HEK293 (cell line): Measurements from ENCODE around the gene FAXC.

Experiments used
- CTCF ChIA-PET: fragments of 350-600 bp; formaldehyde crosslinking; extraction: SDS; loops from one replicate; lab custom pipeline; 2021; ENCODE audit warnings: antibody characterized with exemption; lab: Yijun Ruan, JAX
- POLR2A ChIA-PET: fragments of 300-600 bp; formaldehyde crosslinking; extraction: SDS; loops from one replicate; lab custom pipeline; 2020; ENCODE audit warnings: antibody characterized with exemption, inconsistent platforms; lab: Yijun Ruan, JAX
- H3K27ac ChIP-seq: fragments of 200-500 bp; sonication (Bioruptor generic); 2 replicates; pipeline ENCODE4 v1.5.1; 2014; ENCODE audit warnings: low read depth, low read length, control low read depth, inconsistent platforms; ENCODE audit errors: extremely low read depth
- H3K36me3 ChIP-seq, 2 experiments: fragments of 200-500 bp in 1 of 2; sonication (Bioruptor generic) in 1 of 2; 1 replicate in 1 of 2; 2 replicates in 1 of 2; pipeline ENCODE4 v1.5.1; 2014 to 2017; ENCODE audit warnings: inconsistent platforms in 2 of 2, low read length in 2 of 2; ENCODE audit not compliant: control insufficient read depth in 2 of 2, insufficient read depth in 1 of 2
- H3K4me1 ChIP-seq: fragments of 200-500 bp; sonication (Bioruptor generic); 2 replicates; pipeline ENCODE4 v1.5.1; 2014; ENCODE audit warnings: mild to moderate bottlenecking, low read length, inconsistent platforms; ENCODE audit not compliant: control insufficient read depth, insufficient read depth
- H3K4me3 ChIP-seq: 2 replicates; pipeline ENCODE4 v1.5.1; 2011; ENCODE audit warnings: low read depth, mild to moderate bottlenecking, control low read depth, low read length, moderate library complexity
- H3K9me3 ChIP-seq: fragments of 200-500 bp; sonication (Bioruptor generic); 2 replicates; pipeline ENCODE4 v1.5.1; 2014; ENCODE audit warnings: low read depth, low read length, inconsistent platforms; ENCODE audit not compliant: control insufficient read depth, insufficient read depth
- BCL6B ChIP-seq: fragments of 450-650 bp; formaldehyde crosslinking; IDR thresholded peaks from 2 replicates; pipeline ENCODE4 v1.5.1; 2017; ENCODE audit warnings: missing biosample characterization, missing genetic modification characterization
- GLIS1 ChIP-seq: fragments of 450-650 bp; formaldehyde crosslinking; IDR thresholded peaks from 2 replicates; pipeline ENCODE4 v1.5.1; 2016; ENCODE audit warnings: missing biosample characterization, missing genetic modification characterization
- ZBTB8A ChIP-seq: fragments of 450-650 bp; formaldehyde crosslinking; IDR thresholded peaks from 2 replicates; pipeline ENCODE4 v1.5.1; 2016; ENCODE audit warnings: missing biosample characterization, missing genetic modification characterization
- ZFHX2 ChIP-seq: fragments of 450-650 bp; formaldehyde crosslinking; conservative IDR thresholded peaks from 2 replicates; pipeline ENCODE4 v1.5.1; 2016; ENCODE audit warnings: missing biosample characterization, missing genetic modification characterization
- ZNF121 ChIP-seq: fragments of 450-650 bp; formaldehyde crosslinking; IDR thresholded peaks from 2 replicates; pipeline ENCODE4 v1.5.1; 2016; ENCODE audit warnings: missing biosample characterization, missing genetic modification characterization
- ZNF362 ChIP-seq: fragments of 450-650 bp; formaldehyde crosslinking; IDR thresholded peaks from 2 replicates; pipeline ENCODE4 v1.5.1; 2016; ENCODE audit warnings: missing biosample characterization, missing genetic modification characterization
- ZNF366 ChIP-seq: fragments of 450-650 bp; formaldehyde crosslinking; conservative IDR thresholded peaks from 2 replicates; pipeline ENCODE4 v1.5.1; 2016; ENCODE audit warnings: missing biosample characterization, missing genetic modification characterization
- ZNF423 ChIP-seq: fragments of 450-650 bp; formaldehyde crosslinking; IDR thresholded peaks from 2 replicates; pipeline ENCODE4 v1.5.1; 2016; ENCODE audit warnings: missing biosample characterization, missing genetic modification characterization
- ZNF548 ChIP-seq: fragments of 450-650 bp; formaldehyde crosslinking; IDR thresholded peaks from 2 replicates; pipeline ENCODE4 v1.5.1; 2016; ENCODE audit warnings: missing biosample characterization, missing genetic modification characterization
- ZNF692 ChIP-seq: fragments of 450-650 bp; formaldehyde crosslinking; IDR thresholded peaks from 2 replicates; pipeline ENCODE4 v1.5.1; 2016; ENCODE audit warnings: missing biosample characterization, missing genetic modification characterization
- TF ChIP-seq, protein P1 (sequence below): fragments of 450-650 bp; formaldehyde crosslinking; IDR thresholded peaks from 2 replicates; pipeline ENCODE4 v1.5.1; 2016; ENCODE audit warnings: missing biosample characterization, missing genetic modification characterization
- TF ChIP-seq, protein P2 (sequence below): fragments of 450-650 bp; formaldehyde crosslinking; IDR thresholded peaks from 2 replicates; pipeline ENCODE4 v1.5.1; 2016; ENCODE audit warnings: missing biosample characterization, missing genetic modification characterization

The FAXC gene

DNA sequence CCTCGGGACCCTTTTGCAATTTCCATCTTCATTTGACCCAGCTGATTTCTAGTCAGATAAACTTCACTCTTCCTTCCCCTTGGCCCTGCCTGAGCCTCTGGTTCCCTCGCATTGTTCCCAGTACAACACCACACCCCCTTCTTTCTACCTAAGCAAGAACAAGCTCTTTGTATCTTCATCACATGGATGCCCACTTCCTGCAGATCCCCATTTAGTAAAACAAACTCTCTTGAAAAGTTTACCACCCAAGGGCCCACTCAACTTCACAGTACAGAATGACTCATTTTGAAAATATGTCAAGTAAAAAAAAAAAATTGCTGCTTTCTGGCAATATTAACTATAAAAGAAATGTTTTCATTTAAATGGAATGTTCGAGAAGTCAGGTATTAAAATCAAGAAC is 5.2 kb downstream of the FAXC start:
- ChIA-PET POLR2A (interaction anchor here (1.0 to 4.5 kb wide), 5 partner anchors 14 to 82 kb away, joined by 3 to 41 read pairs (median 3); partner anchors contain the start of genes COQ3 and PNISR), CTCF (interaction anchor here (1.4 to 10.1 kb wide), 4 partner anchors 10 to 90 kb away, joined by 4 to 125 read pairs (median 8); partner anchors contain the start of gene COQ3)
- TF ChIP-seq BCL6B (tag by site-specific recombination) (no peak), ZNF423 (tag by site-specific recombination) (no peak), ZNF121 (no peak), ZNF366 (0 out of 2 replicates have a peak, but pooled peaks have one; percentile 15), GLIS1 (tag by site-specific recombination) (peak; percentile 45; the same call in 1 of the 2 replicates), ZNF692 (tag by site-specific recombination) (0 out of 2 replicates have a peak, but pooled peaks have one; percentile 20), ZFHX2 (tag by site-specific recombination) (0 out of 2 replicates have a peak, but pooled peaks have one; percentile 20), ZNF362 (0 out of 2 replicates have a peak, but pooled peaks have one; percentile 47)
- TF ChIP-seq, protein P1, sequence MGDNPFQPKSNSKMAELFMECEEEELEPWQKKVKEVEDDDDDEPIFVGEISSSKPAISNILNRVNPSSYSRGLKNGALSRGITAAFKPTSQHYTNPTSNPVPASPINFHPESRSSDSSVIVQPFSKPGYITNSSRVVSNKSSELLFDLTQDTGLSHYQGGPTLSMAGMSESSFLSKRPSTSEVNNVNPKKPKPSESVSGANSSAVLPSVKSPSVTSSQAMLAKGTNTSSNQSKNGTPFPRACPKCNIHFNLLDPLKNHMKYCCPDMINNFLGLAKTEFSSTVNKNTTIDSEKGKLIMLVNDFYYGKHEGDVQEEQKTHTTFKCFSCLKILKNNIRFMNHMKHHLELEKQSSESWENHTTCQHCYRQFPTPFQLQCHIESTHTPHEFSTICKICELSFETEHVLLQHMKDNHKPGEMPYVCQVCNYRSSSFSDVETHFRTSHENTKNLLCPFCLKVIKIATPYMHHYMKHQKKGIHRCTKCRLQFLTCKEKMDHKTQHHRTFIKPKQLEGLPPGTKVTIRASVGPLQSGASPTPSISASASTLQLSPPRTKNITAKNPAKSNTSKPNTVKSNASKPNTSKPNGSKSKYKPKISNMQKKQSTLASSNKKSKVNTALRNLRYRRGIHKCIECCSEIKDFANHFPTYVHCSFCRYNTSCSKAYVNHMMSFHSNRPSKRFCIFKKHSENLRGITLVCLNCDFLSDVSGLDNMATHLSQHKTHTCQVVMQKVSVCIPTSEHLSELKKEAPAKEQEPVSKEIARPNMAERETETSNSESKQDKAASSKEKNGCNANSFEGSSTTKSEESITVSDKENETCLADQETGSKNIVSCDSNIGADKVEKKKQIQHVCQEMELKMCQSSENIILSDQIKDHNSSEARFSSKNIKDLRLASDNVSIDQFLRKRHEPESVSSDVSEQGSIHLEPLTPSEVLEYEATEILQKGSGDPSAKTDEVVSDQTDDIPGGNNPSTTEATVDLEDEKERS (tag by site-specific recombination) = no peak
- TF ChIP-seq, protein P2, sequence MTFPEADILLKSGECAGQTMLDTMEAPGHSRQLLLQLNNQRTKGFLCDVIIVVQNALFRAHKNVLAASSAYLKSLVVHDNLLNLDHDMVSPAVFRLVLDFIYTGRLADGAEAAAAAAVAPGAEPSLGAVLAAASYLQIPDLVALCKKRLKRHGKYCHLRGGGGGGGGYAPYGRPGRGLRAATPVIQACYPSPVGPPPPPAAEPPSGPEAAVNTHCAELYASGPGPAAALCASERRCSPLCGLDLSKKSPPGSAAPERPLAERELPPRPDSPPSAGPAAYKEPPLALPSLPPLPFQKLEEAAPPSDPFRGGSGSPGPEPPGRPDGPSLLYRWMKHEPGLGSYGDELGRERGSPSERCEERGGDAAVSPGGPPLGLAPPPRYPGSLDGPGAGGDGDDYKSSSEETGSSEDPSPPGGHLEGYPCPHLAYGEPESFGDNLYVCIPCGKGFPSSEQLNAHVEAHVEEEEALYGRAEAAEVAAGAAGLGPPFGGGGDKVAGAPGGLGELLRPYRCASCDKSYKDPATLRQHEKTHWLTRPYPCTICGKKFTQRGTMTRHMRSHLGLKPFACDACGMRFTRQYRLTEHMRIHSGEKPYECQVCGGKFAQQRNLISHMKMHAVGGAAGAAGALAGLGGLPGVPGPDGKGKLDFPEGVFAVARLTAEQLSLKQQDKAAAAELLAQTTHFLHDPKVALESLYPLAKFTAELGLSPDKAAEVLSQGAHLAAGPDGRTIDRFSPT (tag by site-specific recombination) = peak; percentile 43; the same call in 1 of the 2 replicates

GRCh38 chr6:99341862-99342455 is 7.5 kb downstream of the FAXC start:
- Histone ChIP-seq H3K27ac (no peak overlapping the region), H3K9me3 (no peaks in the 10 kb centered on the region), H3K36me3 (peaks cover 5 to 14% of the 10 kb centered on the region in 2 experiments; a peak in 2 of 3 replicates), H3K4me3 (no peak overlapping the region), H3K4me1 (no peaks in the 10 kb centered on the region)
- TF ChIP-seq ZNF548 (tag by site-specific recombination) = no peak
- no peak for TF ChIP-seq ZBTB8A
- CTCF ChIA-PET = interaction anchor here (0.6 to 10.1 kb wide), 5 partner anchors 11 to 481 kb away, joined by 3 to 125 read pairs (median 4); no protein-coding TSS in a partner anchor
- POLR2A ChIA-PET = interaction anchor here (0.5 to 0.6 kb wide), 2 partner anchors 19 to 852 kb away, joined by 3 read pairs; no protein-coding TSS in a partner anchor

More for the DNA sequence above, 5.2 kb downstream of the FAXC start:
- H3K36me3 ChIP-seq = peaks cover 5 to 7% of the 10 kb centered on the region in 2 experiments; a peak in 2 of 3 replicates
- no peak overlapping the region for H3K27ac ChIP-seq
- H3K4me3 ChIP-seq = no peak overlapping the region
- no peaks in the 10 kb centered on the region for H3K9me3 ChIP-seq
- H3K4me1 ChIP-seq = no peaks in the 10 kb centered on the region
